ENCODE measurements around the gene GTF3C6.

- no peak for TF ChIP-seq CTCF (IDR thresholded peaks at IDR 0.05; ENCODE audit: borderline replicate concordance, extremely low read depth, low read length, poor library complexity, severe bottlenecking)
- no peak for TF ChIP-seq EZH2 (IDR thresholded peaks at IDR 0.05; ENCODE audit: borderline replicate concordance, low read depth, low read length, severe bottlenecking)
Observed at GRCh38 chr6:110933912-110934311, 24.6 kb upstream of the GTF3C6 start.
